ENCODE data around the gene MRPL9.

The MRPL9 gene

GRCh38 chr1:151739590-151740355 lies 23.5 kb downstream of the MRPL9 start:
- TF ChIP-seq, protein P1, sequence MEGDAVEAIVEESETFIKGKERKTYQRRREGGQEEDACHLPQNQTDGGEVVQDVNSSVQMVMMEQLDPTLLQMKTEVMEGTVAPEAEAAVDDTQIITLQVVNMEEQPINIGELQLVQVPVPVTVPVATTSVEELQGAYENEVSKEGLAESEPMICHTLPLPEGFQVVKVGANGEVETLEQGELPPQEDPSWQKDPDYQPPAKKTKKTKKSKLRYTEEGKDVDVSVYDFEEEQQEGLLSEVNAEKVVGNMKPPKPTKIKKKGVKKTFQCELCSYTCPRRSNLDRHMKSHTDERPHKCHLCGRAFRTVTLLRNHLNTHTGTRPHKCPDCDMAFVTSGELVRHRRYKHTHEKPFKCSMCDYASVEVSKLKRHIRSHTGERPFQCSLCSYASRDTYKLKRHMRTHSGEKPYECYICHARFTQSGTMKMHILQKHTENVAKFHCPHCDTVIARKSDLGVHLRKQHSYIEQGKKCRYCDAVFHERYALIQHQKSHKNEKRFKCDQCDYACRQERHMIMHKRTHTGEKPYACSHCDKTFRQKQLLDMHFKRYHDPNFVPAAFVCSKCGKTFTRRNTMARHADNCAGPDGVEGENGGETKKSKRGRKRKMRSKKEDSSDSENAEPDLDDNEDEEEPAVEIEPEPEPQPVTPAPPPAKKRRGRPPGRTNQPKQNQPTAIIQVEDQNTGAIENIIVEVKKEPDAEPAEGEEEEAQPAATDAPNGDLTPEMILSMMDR (conservative IDR thresholded peaks at IDR 0.05) = no peak; the same call in 1 of the 2 replicates
- TF ChIP-seq ZFX (IDR thresholded peaks at IDR 0.05) = no peak
- H3K27ac ChIP-seq = peak overlapping the region; percentile 90

DNA sequence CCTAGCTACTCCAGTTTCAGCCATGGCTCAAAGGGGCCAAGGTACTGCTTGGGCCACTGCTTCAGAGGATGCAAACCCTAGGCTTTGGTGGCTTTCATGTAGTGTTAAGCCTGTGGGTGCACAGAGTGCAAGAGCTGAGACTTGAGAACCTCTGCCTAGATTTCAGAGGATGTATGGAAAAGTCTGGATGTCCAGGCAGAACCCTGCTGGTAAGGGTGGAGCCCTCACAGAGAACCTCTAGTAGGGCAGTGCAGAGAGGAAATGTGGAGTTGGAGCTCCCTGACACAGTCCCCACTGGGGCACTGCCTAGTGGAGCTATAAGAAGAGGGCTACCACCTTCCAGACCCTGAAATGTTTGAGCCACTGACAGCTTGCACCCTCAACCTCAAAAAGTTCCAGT lies 25.8 kb downstream of the MRPL9 start:
- TF ChIP-seq ZFX (IDR thresholded peaks at IDR 0.05) = no peak
- TF ChIP-seq, protein P1 (conservative IDR thresholded peaks at IDR 0.05) = no peak
- H3K27ac ChIP-seq = no peak overlapping the region

DNA sequence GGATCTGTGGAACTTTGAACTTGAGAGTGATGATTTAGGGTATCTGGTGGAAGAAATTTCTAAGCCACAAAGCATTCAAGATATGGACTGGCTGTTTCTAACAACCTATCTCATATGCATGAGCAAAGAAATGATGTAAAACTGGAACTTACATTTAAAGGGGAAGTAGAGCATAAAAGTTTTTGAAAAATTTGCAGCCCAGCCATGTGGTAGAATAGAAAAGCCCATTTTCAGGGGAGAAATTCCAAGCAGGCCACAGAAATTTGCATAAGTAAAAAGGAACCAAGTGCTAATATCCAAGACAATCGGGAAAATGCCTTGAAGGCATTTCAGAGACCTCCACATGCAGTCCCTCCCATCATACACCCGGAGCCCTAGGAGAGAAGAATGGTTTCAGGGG lies 26.3 kb downstream of the MRPL9 start:
- H3K27ac ChIP-seq = no peak overlapping the region
- no peak for TF ChIP-seq ZFX (IDR thresholded peaks at IDR 0.05)
- TF ChIP-seq, protein P1 (conservative IDR thresholded peaks at IDR 0.05) = no peak

- peak overlapping the region; percentile 81 for H3K27ac ChIP-seq
These were observed 29.3 kb downstream of the MRPL9 start for GRCh38 chr1:151733995-151734394.

GRCh38 chr1:151733126-151733525 lies 30.2 kb downstream of the MRPL9 start:
- peak overlapping the region; percentile 81 for H3K27ac ChIP-seq
- no peak for TF ChIP-seq ZFX (IDR thresholded peaks at IDR 0.05)

- TF ChIP-seq, protein P1 (conservative IDR thresholded peaks at IDR 0.05) = no peak
- TF ChIP-seq ZFX (IDR thresholded peaks at IDR 0.05) = no peak
- H3K27ac ChIP-seq = no peak overlapping the region
These were observed 33.4 kb downstream of the MRPL9 start for GRCh38 chr1:151729966-151730291.

DNA sequence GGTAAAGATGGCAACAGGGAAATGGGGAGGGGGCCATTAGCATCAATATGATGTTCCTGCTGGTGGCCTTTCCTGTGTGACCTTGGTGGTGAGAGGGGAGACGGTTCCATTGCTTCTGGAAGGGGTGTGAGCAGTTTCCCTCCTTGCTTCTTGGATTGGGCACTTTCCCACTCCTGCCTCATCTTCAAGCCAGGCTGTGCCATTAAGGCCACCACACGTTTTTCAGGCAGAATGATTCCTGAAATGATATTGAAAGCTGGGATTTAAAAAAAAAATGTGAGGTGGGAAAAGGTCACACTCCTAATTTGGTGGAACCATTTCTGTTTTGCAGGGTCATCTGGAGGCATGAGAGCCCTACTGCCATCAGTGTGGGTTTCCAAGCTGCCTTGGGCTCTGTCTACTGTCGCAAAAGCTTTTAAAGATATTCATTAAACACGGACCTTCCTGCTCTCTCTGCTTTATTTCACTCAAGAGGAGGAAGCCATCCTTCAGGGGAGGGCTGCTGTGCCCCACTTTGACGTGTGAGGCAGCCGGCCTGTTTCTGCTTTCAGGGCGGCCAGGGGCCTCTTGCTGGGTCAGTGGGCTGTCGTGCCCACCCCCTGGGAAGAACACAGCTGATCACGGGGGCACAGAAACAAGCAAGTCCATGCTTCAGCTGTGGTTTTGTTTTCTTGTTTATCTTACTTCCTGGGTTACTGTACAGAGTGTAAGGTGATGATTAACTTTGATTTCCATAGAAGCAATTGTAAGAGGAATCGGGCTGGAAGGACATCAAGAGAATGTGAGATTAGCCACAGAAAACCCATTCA lies 33.9 kb downstream of the MRPL9 start:
- no peak overlapping the region for H3K27ac ChIP-seq
- TF ChIP-seq ZFX (IDR thresholded peaks at IDR 0.05) = no peak
- TF ChIP-seq, protein P1 (conservative IDR thresholded peaks at IDR 0.05) = no peak

DNA sequence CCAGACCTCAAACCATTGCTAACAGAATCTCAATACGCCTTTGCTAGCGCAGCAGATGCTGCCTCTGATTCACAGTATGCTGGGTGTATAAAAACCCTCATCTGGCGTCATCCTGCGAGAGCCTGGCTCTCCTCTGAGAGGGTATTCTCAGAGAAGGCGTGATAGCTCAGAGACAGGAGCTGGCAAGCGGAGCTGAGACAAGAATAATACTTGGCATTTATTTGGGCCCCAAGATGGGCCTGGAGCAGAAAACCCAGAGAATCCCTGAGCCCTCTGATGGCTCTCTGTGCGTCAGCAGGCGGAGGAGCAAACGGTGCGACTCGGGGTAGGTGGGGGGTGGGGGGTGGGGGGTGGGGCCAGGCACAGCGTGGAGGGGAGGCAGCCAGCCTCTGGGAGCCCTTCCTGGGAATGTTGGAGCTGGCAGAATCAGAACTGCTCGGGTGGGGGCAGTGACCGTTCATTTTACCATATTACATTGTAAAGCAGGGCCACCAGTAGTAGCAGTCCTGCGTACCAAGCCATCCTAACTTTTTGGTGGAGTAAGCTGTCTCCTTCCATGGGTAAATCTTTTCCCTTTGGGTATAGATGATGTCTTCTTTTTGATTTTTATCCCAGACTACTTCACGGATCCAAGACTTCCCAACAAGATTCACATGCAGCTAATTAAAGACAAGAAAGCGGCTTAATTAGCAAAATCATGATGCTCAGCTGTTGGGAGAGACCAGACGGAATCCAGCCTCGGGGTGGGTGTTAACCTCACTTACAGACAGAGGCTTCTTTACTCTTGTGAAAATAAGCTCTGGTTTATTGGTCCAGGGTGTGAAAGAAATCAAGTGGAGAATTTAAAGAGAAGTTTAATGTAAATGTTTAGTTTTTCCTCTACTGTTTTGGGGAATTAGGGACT lies 34.9 kb downstream of the MRPL9 start:
- TF ChIP-seq ZFX (IDR thresholded peaks at IDR 0.05) = no peak
- TF ChIP-seq, protein P1 (conservative IDR thresholded peaks at IDR 0.05) = no peak
- no peak overlapping the region for H3K27ac ChIP-seq
